Central memory CD8-positive, alpha-beta T cell (primary cell): ENCODE data around the gene IFRD1.
A peak's percentile ranks its signal among the peaks of the same experiment; 100 is the strongest.
"Not testable (repeated sequence)": the region's sequence is repeated elsewhere in the genome, so short reads cannot be mapped to it uniquely, and the experiment has no call there.

Experiments used
- ATAC-seq: fragments of 150-1000 bp; cut with Tn5 transposase; replicated peaks from 2 replicates; pipeline ENCODE4 v1.10.0; 2022; ENCODE audit warnings: mild to moderate bottlenecking, moderate FRiP score, moderate number of reproducible peaks; ENCODE audit not compliant: poor library complexity, severe bottlenecking; ENCODE audit errors: extremely low read depth
- DNase-seq, 2 donors: peaks; one replicate each; pipeline ENCODE4 v3.0.0; 2021; ENCODE audit warnings: low spot score in 2 of 2
- H3K27ac Mint-ChIP-seq: one replicate; pipeline ENCODE4 v1.8.0; 2022; ENCODE audit warnings: low read depth, mild to moderate bottlenecking, moderate library complexity, mixed read lengths
- H3K27me3 Mint-ChIP-seq: one replicate; pipeline ENCODE4 v1.8.0; 2022; ENCODE audit warnings: mixed read lengths
- H3K36me3 Mint-ChIP-seq: one replicate; pipeline ENCODE4 v1.8.0; 2022; ENCODE audit warnings: mild to moderate bottlenecking, moderate library complexity, mixed read lengths; ENCODE audit not compliant: insufficient read depth
- H3K4me1 Mint-ChIP-seq: one replicate; pipeline ENCODE4 v1.8.0; 2022; ENCODE audit warnings: mixed read lengths
- H3K4me3 Mint-ChIP-seq: one replicate; pipeline ENCODE4 v1.8.0; 2022; ENCODE audit warnings: mild to moderate bottlenecking, moderate library complexity, mixed read lengths
- H3K9me3 Mint-ChIP-seq: one replicate; pipeline ENCODE4 v1.8.0; 2022; ENCODE audit warnings: mixed read lengths

Gene IFRD1

GRCh38 chr7:112448891-112449290, 1.4 kb upstream of the IFRD1 start:
- DNase-seq (no peak), ATAC-seq (no peak)
- H3K4me1 Mint-ChIP-seq = peaks cover 31% of the 10 kb centered on the region
- peak overlapping the region; percentile 97 for H3K27ac Mint-ChIP-seq
- H3K4me3 Mint-ChIP-seq = peak overlapping the region; percentile 98
- H3K36me3 Mint-ChIP-seq = peaks cover 18% of the 10 kb centered on the region
- no peaks in the 10 kb centered on the region for H3K9me3 Mint-ChIP-seq
- H3K27me3 Mint-ChIP-seq = no peaks in the 10 kb centered on the region

- Mint-ChIP-seq H3K9me3 (no peaks in the 10 kb centered on the region), H3K4me3 (peak overlapping the region; percentile 98), H3K36me3 (peaks cover 18% of the 10 kb centered on the region), H3K27me3 (no peaks in the 10 kb centered on the region), H3K4me1 (peaks cover 33% of the 10 kb centered on the region), H3K27ac (peak overlapping the region; percentile 97)
- ATAC-seq (no peak), DNase-seq (no peak)
Observed at GRCh38 chr7:112449353-112449752, 907 bp upstream of the IFRD1 start.

- H3K27ac Mint-ChIP-seq = peak overlapping the region; percentile 97
- no peaks in the 10 kb centered on the region for H3K27me3 Mint-ChIP-seq
- peak overlapping the region; percentile 98 for H3K4me3 Mint-ChIP-seq
- DNase-seq = peak; percentile 72 to 81
- H3K36me3 Mint-ChIP-seq = peaks cover 26% of the 10 kb centered on the region
- peaks cover 37% of the 10 kb centered on the region for H3K4me1 Mint-ChIP-seq
- no peaks in the 10 kb centered on the region for H3K9me3 Mint-ChIP-seq
- peak; percentile 86 for ATAC-seq
Observed at GRCh38 chr7:112450807-112451761, 824 bp downstream of the IFRD1 start.

- H3K4me3 Mint-ChIP-seq = peak overlapping the region; percentile 98
- H3K4me1 Mint-ChIP-seq = peaks cover 37% of the 10 kb centered on the region
- ATAC-seq (no peak), DNase-seq (no peak)
- H3K9me3 Mint-ChIP-seq = no peaks in the 10 kb centered on the region
- no peaks in the 10 kb centered on the region for H3K27me3 Mint-ChIP-seq
- peak overlapping the region; percentile 33 for H3K27ac Mint-ChIP-seq
- peaks cover 31% of the 10 kb centered on the region for H3K36me3 Mint-ChIP-seq
Observed at GRCh38 chr7:112452102-112452888, 2.0 kb downstream of the IFRD1 start.

- H3K27ac Mint-ChIP-seq = no peak overlapping the region
- no peaks in the 10 kb centered on the region for H3K9me3 Mint-ChIP-seq
- DNase-seq (no peak), ATAC-seq (no peak)
- no peak overlapping the region for H3K4me3 Mint-ChIP-seq
- H3K36me3 Mint-ChIP-seq = peaks cover 36% of the 10 kb centered on the region
- H3K27me3 Mint-ChIP-seq = no peaks in the 10 kb centered on the region
- peaks cover 37% of the 10 kb centered on the region for H3K4me1 Mint-ChIP-seq
Observed at GRCh38 chr7:112453505-112454171, 3.4 kb downstream of the IFRD1 start.

- not testable (repeated sequence) for H3K27me3 Mint-ChIP-seq, H3K27ac Mint-ChIP-seq, H3K9me3 Mint-ChIP-seq, DNase-seq, ATAC-seq, H3K4me3 Mint-ChIP-seq
- Mint-ChIP-seq H3K4me1 (peaks cover 36% of the 10 kb centered on the region), H3K36me3 (peaks cover 38% of the 10 kb centered on the region)
Observed at GRCh38 chr7:112454191-112454590, 3.9 kb downstream of the IFRD1 start.

GRCh38 chr7:112459645-112460044, 9.4 kb downstream of the IFRD1 start:
- Mint-ChIP-seq H3K36me3 (peaks cover 57% of the 10 kb centered on the region), H3K4me3 (no peak overlapping the region), H3K4me1 (peaks cover 2% of the 10 kb centered on the region), H3K27me3 (no peaks in the 10 kb centered on the region), H3K9me3 (no peaks in the 10 kb centered on the region), H3K27ac (no peak overlapping the region)
- DNase-seq (no peak), ATAC-seq (no peak)

GRCh38 chr7:112462236-112462635, 12.0 kb downstream of the IFRD1 start:
- H3K4me3 Mint-ChIP-seq = no peak overlapping the region
- ATAC-seq (no peak), DNase-seq (no peak)
- no peaks in the 10 kb centered on the region for H3K27me3 Mint-ChIP-seq
- H3K4me1 Mint-ChIP-seq = no peaks in the 10 kb centered on the region
- H3K27ac Mint-ChIP-seq = peak overlapping the region; percentile 22
- peaks cover 50% of the 10 kb centered on the region for H3K36me3 Mint-ChIP-seq
- no peaks in the 10 kb centered on the region for H3K9me3 Mint-ChIP-seq

- Mint-ChIP-seq H3K4me1 (peaks cover 11% of the 10 kb centered on the region), H3K27ac (no peak overlapping the region), H3K36me3 (peaks cover 53% of the 10 kb centered on the region), H3K9me3 (no peaks in the 10 kb centered on the region), H3K27me3 (no peaks in the 10 kb centered on the region), H3K4me3 (no peak overlapping the region)
- ATAC-seq (no peak), DNase-seq (no peak)
Observed at GRCh38 chr7:112467867-112468266, 17.6 kb downstream of the IFRD1 start.

GRCh38 chr7:112470194-112470593, 19.9 kb downstream of the IFRD1 start:
- Mint-ChIP-seq H3K36me3 (peaks cover 56% of the 10 kb centered on the region), H3K27me3 (no peaks in the 10 kb centered on the region), H3K4me1 (peaks cover 11% of the 10 kb centered on the region), H3K9me3 (no peaks in the 10 kb centered on the region), H3K27ac (no peak overlapping the region), H3K4me3 (no peak overlapping the region)
- DNase-seq = no peak
- no peak for ATAC-seq

GRCh38 chr7:112476390-112477052, 26.3 kb downstream of the IFRD1 start:
- ATAC-seq = no peak
- H3K36me3 Mint-ChIP-seq = peaks cover 45% of the 10 kb centered on the region

More at GRCh38 chr7:112476390-112477052, 26.3 kb downstream of the IFRD1 start:
- DNase-seq = no peak
- Mint-ChIP-seq H3K27ac (no peak overlapping the region), H3K4me1 (peaks cover 10% of the 10 kb centered on the region), H3K27me3 (no peaks in the 10 kb centered on the region), H3K4me3 (no peak overlapping the region), H3K9me3 (no peaks in the 10 kb centered on the region)
